ENCODE results near the gene IMPA2.
"Not testable (repeated sequence)": the region's sequence is repeated elsewhere in the genome, so short reads cannot be mapped to it uniquely, and the experiment has no call there.

IMPA2 gene

DNA sequence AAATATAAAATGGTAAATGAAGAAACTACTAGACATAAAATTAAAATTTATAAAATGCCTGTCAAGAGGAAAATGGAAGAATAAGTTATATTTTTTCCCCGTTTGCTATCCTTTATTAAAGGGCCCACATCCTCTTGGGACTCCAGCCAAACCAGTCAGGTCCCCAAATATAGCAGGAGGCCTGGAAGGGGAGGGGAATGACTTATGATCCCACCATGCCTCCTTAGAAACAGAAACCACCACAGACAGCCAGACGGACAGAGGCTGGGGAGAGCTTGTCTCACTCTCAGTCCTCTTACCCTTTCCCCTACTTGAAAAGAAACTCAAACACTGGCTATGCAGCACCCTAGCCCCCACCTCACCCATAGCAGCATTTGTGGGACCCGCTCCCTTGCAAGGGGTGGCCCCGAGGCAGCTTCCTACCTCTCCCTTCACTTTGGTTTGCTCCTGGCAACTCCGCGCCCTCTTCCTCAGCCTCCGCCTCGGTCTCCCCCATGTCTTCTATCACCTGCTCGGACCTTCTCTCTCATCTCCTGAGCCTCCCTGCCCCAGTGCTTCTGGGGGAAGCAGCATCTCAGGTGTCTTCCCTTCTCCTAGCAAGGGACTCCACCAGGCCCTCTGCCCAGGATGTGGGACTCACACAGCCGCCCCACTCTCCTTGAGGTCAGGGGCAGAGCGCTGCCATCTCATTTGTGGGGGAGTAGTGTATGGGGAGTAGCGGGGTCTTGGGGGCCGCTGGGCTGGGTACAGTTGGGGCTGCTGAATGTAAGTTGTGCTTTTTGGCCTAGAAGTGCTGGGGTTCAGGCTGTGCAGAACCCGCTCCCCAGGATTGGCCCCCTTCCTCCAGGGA is 75.0 kb downstream of the IMPA2 start:
- no peak for DNase-seq

DNA sequence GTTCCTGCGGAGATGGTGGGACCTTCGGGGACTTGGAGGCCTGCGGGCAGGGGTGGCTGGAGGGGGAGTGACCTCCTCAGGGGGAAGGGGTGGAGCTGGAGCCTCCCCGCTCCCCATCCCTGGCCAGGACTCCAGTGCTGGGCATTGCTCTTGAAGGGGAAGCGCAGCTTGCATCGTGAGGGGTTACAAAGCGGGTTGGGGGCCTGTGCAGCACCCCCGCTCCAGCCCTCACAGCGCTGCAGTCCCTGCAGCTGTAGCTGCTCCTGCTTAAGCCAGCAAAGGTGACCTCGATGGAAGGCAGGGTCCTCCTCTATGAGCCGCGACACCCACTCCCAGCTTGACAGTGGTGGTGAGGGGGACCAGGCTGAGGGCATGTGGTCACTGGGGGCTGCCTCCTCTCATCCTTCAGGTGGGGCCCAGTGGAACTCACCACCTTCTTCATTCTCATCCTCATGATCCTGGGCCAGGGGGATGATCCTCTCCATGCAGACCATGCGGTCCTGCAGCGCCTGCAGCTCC is 75.6 kb downstream of the IMPA2 start:
- no peak for DNase-seq

DNA sequence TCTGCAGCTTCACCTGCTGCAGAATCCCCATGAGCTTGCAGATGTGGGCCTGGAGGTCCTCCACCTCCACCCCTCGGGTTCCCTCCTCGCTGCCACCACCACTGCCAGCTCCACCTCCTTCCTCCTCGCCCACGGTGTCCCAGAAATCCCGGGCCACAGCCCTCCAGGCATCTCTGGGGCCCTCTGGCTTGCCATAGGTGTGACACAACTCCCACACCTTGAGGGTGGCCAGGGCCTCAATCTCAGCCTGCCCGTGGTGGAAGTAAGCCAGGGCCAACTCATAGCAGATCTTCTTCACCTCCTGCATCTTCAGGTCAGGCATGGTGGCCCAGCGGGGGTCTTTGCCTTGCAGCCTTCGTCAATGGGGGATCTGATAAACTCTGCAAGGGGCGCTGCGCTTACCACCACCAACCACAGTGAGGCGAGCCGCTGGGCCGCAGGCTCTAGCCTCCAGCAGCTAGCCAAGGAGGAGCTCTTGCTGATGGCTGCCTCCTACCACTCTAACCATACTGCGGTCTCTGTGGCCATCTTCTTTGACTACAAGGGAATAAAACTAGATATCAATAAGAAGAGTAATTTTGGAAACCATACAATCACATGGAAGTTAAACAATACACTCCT is 76.2 kb downstream of the IMPA2 start:
- no peak for DNase-seq

- DNase-seq = no peak
Measured at GRCh38 chr18:12059334-12060181, 78.3 kb downstream of the IMPA2 start.

DNA sequence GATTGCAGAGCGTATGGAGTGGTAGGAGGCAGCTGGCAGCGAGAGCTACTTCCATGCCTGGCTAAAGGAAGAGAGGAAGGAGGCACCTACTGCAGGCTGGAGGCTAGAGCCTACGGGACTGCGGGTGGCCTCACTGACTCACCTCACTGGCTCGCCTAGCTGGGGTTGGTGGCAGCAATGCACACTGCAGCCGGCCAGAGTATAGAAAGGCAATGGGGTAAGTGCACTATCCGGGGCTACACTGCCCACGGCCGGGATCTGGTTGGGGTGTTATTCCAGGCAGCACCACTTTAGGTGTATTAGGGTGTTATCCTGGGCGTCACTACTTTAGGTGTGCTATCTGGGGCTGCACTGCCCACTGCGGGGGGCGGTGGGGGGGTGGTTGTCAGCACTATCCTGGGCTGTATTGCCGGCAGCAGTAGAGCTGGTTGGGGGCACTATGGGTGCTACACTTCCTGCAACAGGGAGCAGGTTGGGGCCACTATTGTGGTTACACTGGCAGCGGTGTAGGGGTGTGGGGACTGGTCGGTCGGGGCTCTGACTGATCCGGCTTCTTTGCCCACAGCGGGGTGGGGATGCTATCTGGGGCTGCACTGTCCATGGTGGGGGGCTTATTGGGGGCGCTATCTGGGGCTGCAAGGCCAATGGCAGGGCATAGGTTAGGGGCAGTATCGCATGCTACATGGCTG is 79.0 kb downstream of the IMPA2 start:
- DNase-seq = no peak

DNA sequence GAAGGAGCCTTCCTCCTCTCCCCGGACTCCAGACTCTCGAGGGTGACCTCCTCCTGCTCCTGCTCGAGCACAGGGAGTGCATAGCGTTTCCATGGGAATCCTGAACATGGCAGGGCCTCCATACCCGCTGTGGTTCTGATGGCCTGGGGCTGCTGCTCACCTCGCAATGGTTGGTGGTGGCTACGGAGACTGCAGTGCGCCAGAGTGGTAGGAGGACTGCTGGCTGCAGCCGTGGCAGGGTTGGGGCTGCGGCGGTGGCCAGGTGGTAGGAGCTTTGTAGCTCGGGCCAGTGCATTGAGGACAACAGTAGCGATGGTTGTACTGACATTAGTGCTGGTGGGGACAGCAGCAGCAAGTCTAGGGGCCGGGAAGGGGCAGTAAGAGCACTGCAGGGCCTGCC is 80.4 kb downstream of the IMPA2 start:
- no peak for DNase-seq

GRCh38 chr18:12062974-12063373 is 81.7 kb downstream of the IMPA2 start:
- no peak for DNase-seq

- no peak for DNase-seq
Measured at GRCh38 chr18:12064086-12064763, 82.9 kb downstream of the IMPA2 start.

- no peak for DNase-seq
Measured at GRCh38 chr18:12065397-12065796, 84.1 kb downstream of the IMPA2 start.

DNA sequence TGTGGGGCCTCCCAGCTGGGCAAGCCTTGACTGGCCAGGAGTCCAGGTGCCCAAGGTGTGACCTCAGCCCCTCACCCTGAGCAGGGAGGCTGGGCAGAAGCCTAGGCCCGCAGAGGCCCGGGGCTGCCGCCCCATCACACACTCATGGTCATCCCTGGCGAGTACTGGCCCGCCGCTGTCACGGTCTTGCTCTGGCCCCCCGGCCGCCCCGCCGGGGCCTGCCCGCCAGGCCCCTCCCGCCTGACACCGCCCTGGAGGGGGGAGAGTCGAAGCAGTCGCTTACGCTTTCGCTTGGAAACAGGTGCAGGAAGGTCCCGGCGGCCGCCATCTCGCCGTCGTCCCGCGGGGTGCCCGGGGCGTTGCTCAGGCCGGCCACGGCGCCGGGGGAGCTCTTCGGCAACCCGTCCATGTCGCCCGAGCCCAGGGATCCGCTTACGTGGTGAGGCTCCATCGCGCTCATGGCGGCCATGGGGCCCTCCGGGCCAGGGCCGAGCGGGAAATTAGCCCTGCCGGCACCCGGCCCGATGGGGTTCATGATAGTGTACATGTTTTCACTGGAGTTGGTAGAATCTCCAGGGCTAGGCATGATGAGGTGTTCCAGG is 85.7 kb downstream of the IMPA2 start:
- no peak for DNase-seq

DNA sequence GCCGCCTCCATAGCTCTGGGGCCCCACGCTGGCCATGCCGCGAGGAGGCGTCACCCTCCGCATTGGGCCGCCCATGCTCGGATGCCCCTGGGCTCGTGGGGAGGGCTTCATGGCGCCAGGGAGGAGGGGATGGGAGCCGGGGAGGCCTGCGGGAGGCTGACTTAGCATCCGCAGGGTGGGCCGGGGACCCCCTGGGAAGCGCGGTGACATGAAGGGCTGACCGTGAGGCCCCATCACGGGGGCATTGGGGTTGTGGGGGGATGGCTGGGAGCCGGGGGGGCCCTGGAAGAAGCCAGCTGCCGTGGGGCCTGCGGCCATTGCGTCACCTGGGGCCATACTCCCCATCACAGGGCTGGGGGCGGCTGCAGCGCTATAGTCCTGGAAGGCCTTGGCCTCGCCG is 86.4 kb downstream of the IMPA2 start:
- no peak for DNase-seq

DNA sequence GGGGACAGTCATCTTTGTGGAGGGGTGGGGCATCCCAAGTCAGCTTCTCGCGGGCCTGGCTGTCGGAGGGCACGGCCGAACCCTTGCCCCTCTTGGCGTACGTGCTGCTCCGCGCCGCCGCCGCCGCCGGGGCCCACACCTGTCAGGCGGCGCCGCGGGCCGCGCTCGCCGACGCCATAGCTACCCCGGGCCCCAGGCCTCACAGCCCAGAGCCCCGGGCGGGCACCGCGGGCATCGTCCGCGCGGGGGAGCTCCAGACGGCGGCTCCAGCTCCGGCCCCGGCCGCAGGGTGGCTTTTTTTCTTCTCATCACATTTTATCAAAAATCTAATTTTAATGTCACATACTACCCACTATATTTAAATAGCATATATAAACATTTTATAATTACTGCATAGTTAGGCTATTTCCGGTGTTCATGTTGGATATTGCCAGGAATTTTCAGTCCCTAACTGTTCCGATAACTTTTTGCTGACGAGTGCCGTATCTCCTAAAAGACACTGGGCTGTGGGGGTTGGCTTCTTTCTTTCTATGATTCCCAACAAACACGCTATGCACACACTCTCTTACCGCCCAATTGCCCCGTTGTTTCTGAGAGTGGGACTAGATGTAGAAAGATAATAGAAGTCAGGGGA is 87.1 kb downstream of the IMPA2 start:
- not testable (repeated sequence) for DNase-seq

DNA sequence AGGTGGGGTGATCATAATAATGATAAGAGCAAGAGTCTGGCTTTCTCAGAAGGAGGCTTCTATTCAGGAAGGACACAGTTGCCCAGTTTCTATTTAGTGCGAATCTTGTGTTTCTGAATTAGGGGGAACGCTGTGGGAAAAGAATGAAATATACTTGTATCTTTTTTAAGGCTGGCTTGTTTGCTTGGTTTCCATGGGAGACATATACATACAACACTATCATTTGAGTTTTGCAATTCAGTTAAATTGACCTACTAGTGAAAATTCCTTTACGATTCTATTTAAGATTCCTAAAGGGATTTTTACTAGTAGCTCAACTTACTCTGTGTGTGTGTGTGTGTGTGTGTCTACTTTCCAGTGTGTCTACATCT is 87.6 kb downstream of the IMPA2 start:
- no peak for DNase-seq

GRCh38 chr18:12071066-12071465 is 89.8 kb downstream of the IMPA2 start:
- not testable (repeated sequence) for DNase-seq

GRCh38 chr18:12072996-12073395 is 91.7 kb downstream of the IMPA2 start:
- DNase-seq = no peak

DNA sequence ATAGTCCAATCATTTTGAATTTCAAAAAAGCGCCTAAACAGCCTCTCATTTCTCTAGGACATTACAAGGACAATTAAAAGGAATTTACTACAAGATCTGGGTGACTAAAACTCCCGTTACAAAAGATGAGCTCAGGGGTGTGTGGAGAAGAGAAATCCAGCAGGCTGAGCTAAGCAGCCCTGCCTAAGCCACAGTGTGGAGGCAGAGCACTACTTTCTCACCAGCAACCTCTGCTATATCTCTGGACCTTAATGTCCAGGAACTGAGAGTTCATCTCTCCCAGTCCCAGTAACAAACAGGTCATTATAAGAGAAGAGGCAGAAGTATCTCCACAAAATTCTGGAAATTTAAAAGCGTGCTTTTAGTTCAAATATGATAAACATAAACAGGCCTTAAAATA is 93.4 kb downstream of the IMPA2 start:
- no peak for DNase-seq

DNA sequence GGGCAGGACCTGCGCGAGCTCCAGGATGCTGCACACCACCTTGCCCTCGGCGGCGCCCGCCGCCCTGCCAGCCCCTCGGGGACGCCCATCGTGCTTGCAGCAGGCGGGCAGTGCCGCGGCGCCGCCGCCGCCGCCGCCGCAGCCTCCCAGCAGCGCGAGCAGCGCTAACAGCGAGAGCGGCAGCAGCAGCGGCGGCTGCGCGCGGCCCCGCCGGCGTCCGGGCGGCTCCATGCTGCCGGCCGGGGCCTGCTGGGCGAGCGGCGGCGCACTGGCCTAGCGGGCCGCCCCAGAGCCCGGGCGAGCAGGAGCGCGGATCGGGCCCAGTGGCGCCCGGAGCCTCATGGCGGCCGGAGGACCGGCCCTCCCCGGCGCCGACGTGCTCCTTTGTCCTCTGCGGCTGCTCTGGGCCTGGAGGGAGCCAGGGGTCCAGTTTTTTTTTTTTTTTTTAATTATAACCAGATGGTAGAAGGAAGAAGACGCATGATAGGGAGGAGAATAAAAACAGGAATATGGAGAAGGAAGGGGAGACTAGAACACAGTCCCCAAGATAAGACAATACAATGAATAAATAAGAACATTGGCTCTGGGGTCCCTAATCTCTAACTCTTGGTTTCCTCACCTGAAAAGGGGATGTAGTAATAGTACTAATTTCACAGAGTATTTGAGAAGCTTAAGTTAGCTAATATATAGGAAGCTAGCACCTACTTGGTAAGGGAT is 95.3 kb downstream of the IMPA2 start:
- DNase-seq = no peak

DNA sequence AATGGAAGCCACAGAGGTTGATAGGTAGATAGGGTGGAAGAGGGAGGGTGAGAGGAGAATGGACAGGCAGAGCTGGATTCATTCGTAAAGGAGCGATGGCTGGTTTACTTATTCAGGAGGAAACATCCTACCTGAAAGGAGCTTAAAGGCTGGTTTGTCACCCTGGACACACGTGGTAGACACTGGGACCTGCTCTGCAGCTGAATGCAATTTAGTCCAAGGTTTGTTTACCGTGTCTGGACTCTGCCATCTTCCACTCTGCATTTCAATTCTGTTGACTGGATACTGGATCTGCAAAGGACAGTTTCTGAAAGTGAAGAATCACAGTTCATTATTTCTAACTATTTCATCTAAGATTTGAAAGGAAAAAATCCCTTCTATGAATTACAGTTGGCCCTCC is 96.7 kb downstream of the IMPA2 start:
- not testable (repeated sequence) for DNase-seq

DNA sequence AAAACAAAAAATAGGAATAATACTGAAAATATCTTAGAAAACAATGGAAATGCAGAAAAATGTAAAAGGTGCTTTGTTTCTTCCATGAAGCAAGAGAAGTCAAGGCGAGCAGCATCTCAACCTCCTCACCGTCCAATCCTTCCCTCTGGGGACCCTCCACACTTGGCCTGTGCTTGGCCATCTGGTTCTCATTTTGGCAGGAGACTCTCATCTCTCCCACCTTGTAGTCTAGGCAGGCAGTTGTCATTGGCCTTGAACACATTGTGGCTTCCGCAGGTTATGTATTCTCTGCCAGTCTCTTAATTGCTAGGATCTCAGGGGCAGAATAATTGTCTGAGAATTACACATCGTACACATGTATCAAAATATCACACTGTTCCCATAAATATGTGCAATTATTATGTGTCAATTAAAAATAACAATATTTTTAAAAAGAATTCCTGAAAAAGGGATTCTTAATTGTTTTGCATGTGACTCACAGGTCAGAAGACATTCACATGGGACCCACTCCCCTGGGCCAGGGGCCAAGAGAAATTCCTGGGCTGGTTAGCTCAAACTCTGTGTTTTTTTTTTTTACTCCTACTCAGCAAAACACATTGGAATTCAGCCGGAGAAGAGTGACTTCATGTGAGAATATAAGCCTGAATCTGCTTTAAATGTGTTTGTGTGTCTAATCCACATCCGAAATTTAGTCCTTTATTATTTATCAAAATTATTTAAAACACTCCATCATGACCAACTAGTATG is 98.4 kb downstream of the IMPA2 start:
- DNase-seq = no peak

All from activated CD4-positive, CD25-positive, alpha-beta regulatory T cell (primary cell).